GM21825 (cell line): ENCODE data around the gene CDK5RAP2.

ENCODE experiments used
- ATAC-seq: cut with Tn5 transposase; IDR thresholded peaks from one replicate; pipeline ENCODE4 v1.9.1; 2021; ENCODE audit warnings: mild to moderate bottlenecking, moderate library complexity; ENCODE audit not compliant: unreplicated experiment

Gene CDK5RAP2

GRCh38 chr9:120405860-120406259, 174.1 kb downstream of the CDK5RAP2 start:
- ATAC-seq = no peak

GRCh38 chr9:120405134-120405533, 174.8 kb downstream of the CDK5RAP2 start:
- no peak for ATAC-seq

- ATAC-seq = no peak
Measured at GRCh38 chr9:120403543-120403856, 176.5 kb downstream of the CDK5RAP2 start.

- no peak for ATAC-seq
Measured at GRCh38 chr9:120402741-120403542, 177.0 kb downstream of the CDK5RAP2 start.

GRCh38 chr9:120399940-120400339, 180.0 kb downstream of the CDK5RAP2 start:
- no peak for ATAC-seq

GRCh38 chr9:120398286-120398685, 181.7 kb downstream of the CDK5RAP2 start:
- no peak for ATAC-seq

GRCh38 chr9:120397453-120397852, 182.5 kb downstream of the CDK5RAP2 start:
- no peak for ATAC-seq

- ATAC-seq = no peak
Measured at GRCh38 chr9:120396931-120397330, 183.0 kb downstream of the CDK5RAP2 start.

- ATAC-seq = no peak
Measured at GRCh38 chr9:120396418-120396817, 183.5 kb downstream of the CDK5RAP2 start.

- ATAC-seq = no peak
Measured at GRCh38 chr9:120395376-120395775, 184.6 kb downstream of the CDK5RAP2 start.

- ATAC-seq = no peak
Measured at GRCh38 chr9:120394058-120394669, 185.8 kb downstream of the CDK5RAP2 start.

GRCh38 chr9:120393386-120394057, 186.4 kb downstream of the CDK5RAP2 start:
- no peak for ATAC-seq

- no peak for ATAC-seq
Measured at GRCh38 chr9:120392711-120393110, 187.3 kb downstream of the CDK5RAP2 start.

GRCh38 chr9:120392245-120392644, 187.7 kb downstream of the CDK5RAP2 start:
- ATAC-seq = no peak

- ATAC-seq = no peak
Measured at GRCh38 chr9:120391691-120392090, 188.3 kb downstream of the CDK5RAP2 start.

- ATAC-seq = no peak
Measured at GRCh38 chr9:120390637-120391190, 189.3 kb downstream of the CDK5RAP2 start.

- ATAC-seq = no peak
Measured at GRCh38 chr9:120389867-120390266, 190.1 kb downstream of the CDK5RAP2 start.

GRCh38 chr9:120389300-120389699, 190.7 kb downstream of the CDK5RAP2 start:
- ATAC-seq = no peak

- no peak for ATAC-seq
Measured at GRCh38 chr9:120388003-120388855, 191.7 kb downstream of the CDK5RAP2 start.

GRCh38 chr9:120387257-120388002, 192.5 kb downstream of the CDK5RAP2 start:
- no peak for ATAC-seq
